Activated T-helper 1 cell treated with anti-CD3 and anti-CD28 coated beads, Interleukin-12 subunit alpha, Interleukin-12 subunit beta, Interleukin-2, Interleukin-4 antibody, amounts not matched to agents 30 ng/mL and 10 ng/mL and 1 ng/mL, durations not matched to agents 14 hours and 24 hours and 36 hours (primary cell): Measurements from ENCODE around the gene TRIM17. TPM values are rescaled to one million over a fixed set of nuclear protein-coding genes. Genes with fewer than 3 reads are reported as not detected.

Source experiments
- DNase-seq: peaks from one replicate; pipeline ENCODE4 v3.0.0; 2021; ENCODE audit warnings: low spot score
- H3K27ac Mint-ChIP-seq: one replicate; pipeline ENCODE4 v1.8.0; 2021; ENCODE audit warnings: mild to moderate bottlenecking, mixed read lengths
- H3K27me3 Mint-ChIP-seq: one replicate; pipeline ENCODE4 v1.8.0; 2022; ENCODE audit warnings: mild to moderate bottlenecking, moderate library complexity, mixed read lengths; ENCODE audit not compliant: insufficient read depth
- H3K36me3 Mint-ChIP-seq: one replicate; pipeline ENCODE4 v1.8.0; 2021; ENCODE audit warnings: low read depth, mixed read lengths
- H3K4me1 Mint-ChIP-seq: one replicate; pipeline ENCODE4 v1.8.0; 2021; ENCODE audit warnings: low read depth, mixed read lengths
- H3K4me3 Mint-ChIP-seq: one replicate; pipeline ENCODE4 v1.8.0; 2021; ENCODE audit warnings: mild to moderate bottlenecking, moderate library complexity, mixed read lengths
- H3K9me3 Mint-ChIP-seq: one replicate; pipeline ENCODE4 v1.8.0; 2021; ENCODE audit warnings: mixed read lengths
- intact Hi-C: fragments of 100-400 bp; cut with micrococcal nuclease; formaldehyde crosslinking; loops from one replicate; pipeline ENCODE4 v1.15.1; 2024
- total RNA-seq: library from RNA; stranded (reverse); gene quantifications from 2 replicates; pipeline ENCODE4 v1.2.3, GENCODE V29; 2022

TRIM17 gene
- total RNA-seq, 1 donor from 2014 or later: 1.7 TPM

GRCh38 chr1:228367798-228368791, 48.6 kb downstream of the TRIM17 start:
- H3K27me3 Mint-ChIP-seq: no peaks in the 10 kb centered on the region
- H3K9me3 Mint-ChIP-seq: no peaks in the 10 kb centered on the region
- H3K4me1 Mint-ChIP-seq: no peaks in the 10 kb centered on the region
- H3K4me3 Mint-ChIP-seq: no peak overlapping the region
- intact Hi-C loops: no loop called here
- DNase-seq: no peak
- H3K36me3 Mint-ChIP-seq: no peaks in the 10 kb centered on the region
- H3K27ac Mint-ChIP-seq: no peak overlapping the region

GRCh38 chr1:228366866-228367741, 49.6 kb downstream of the TRIM17 start:
- no peak for DNase-seq
- H3K4me3 Mint-ChIP-seq: no peak overlapping the region
- intact Hi-C loops: no loop called here
- H3K36me3 Mint-ChIP-seq: no peaks in the 10 kb centered on the region
- no peaks in the 10 kb centered on the region for H3K27me3 Mint-ChIP-seq
- no peak overlapping the region for H3K27ac Mint-ChIP-seq
- H3K4me1 Mint-ChIP-seq: no peaks in the 10 kb centered on the region
- H3K9me3 Mint-ChIP-seq: no peaks in the 10 kb centered on the region

- H3K4me3 Mint-ChIP-seq: no peak overlapping the region
- H3K27ac Mint-ChIP-seq: no peak overlapping the region
- DNase-seq: no peak
- intact Hi-C loops: no loop called here
- H3K27me3 Mint-ChIP-seq: no peaks in the 10 kb centered on the region
- no peaks in the 10 kb centered on the region for H3K36me3 Mint-ChIP-seq
- H3K4me1 Mint-ChIP-seq: no peaks in the 10 kb centered on the region
- no peaks in the 10 kb centered on the region for H3K9me3 Mint-ChIP-seq
Measured at GRCh38 chr1:228366062-228366865, 50.4 kb downstream of the TRIM17 start.

- intact Hi-C loops: no loop called here
- Mint-ChIP-seq H3K4me3 (no peak overlapping the region), H3K27me3 (no peaks in the 10 kb centered on the region), H3K4me1 (no peaks in the 10 kb centered on the region), H3K9me3 (no peaks in the 10 kb centered on the region), H3K36me3 (no peaks in the 10 kb centered on the region), H3K27ac (no peak overlapping the region)
- no peak for DNase-seq
Measured at GRCh38 chr1:228365271-228366061, 51.2 kb downstream of the TRIM17 start.

- no peak overlapping the region for H3K27ac Mint-ChIP-seq
- no peaks in the 10 kb centered on the region for H3K36me3 Mint-ChIP-seq
- H3K4me3 Mint-ChIP-seq: no peak overlapping the region
- no peaks in the 10 kb centered on the region for H3K4me1 Mint-ChIP-seq
- no peaks in the 10 kb centered on the region for H3K9me3 Mint-ChIP-seq
- DNase-seq: no peak
- H3K27me3 Mint-ChIP-seq: no peaks in the 10 kb centered on the region
- intact Hi-C loops: no loop called here
Measured at GRCh38 chr1:228364706-228365213, 51.9 kb downstream of the TRIM17 start.

- Mint-ChIP-seq H3K27ac (no peak overlapping the region), H3K4me3 (no peak overlapping the region), H3K36me3 (no peaks in the 10 kb centered on the region), H3K9me3 (no peaks in the 10 kb centered on the region), H3K4me1 (no peaks in the 10 kb centered on the region), H3K27me3 (no peaks in the 10 kb centered on the region)
- DNase-seq: no peak
- intact Hi-C loops: no loop called here
Measured at GRCh38 chr1:228364068-228364705, 52.5 kb downstream of the TRIM17 start.

- Mint-ChIP-seq H3K27me3 (no peaks in the 10 kb centered on the region), H3K27ac (no peak overlapping the region), H3K4me1 (no peaks in the 10 kb centered on the region), H3K36me3 (no peaks in the 10 kb centered on the region), H3K4me3 (no peak overlapping the region), H3K9me3 (no peaks in the 10 kb centered on the region)
- intact Hi-C loops: no loop called here
- no peak for DNase-seq
Measured at GRCh38 chr1:228363686-228364067, 53.0 kb downstream of the TRIM17 start.

- H3K36me3 Mint-ChIP-seq: no peaks in the 10 kb centered on the region
- no peak overlapping the region for H3K27ac Mint-ChIP-seq
- H3K9me3 Mint-ChIP-seq: no peaks in the 10 kb centered on the region
- intact Hi-C loops: no loop called here
- no peak for DNase-seq
- no peaks in the 10 kb centered on the region for H3K4me1 Mint-ChIP-seq
- no peaks in the 10 kb centered on the region for H3K27me3 Mint-ChIP-seq
- H3K4me3 Mint-ChIP-seq: no peak overlapping the region
Measured at GRCh38 chr1:228362884-228363450, 53.7 kb downstream of the TRIM17 start.

- no peaks in the 10 kb centered on the region for H3K9me3 Mint-ChIP-seq
- no peak overlapping the region for H3K4me3 Mint-ChIP-seq
- H3K27me3 Mint-ChIP-seq: no peaks in the 10 kb centered on the region
- no peak for DNase-seq
- intact Hi-C loops: no loop called here
- no peaks in the 10 kb centered on the region for H3K36me3 Mint-ChIP-seq
- no peaks in the 10 kb centered on the region for H3K4me1 Mint-ChIP-seq
- no peak overlapping the region for H3K27ac Mint-ChIP-seq
Measured at GRCh38 chr1:228362141-228362883, 54.3 kb downstream of the TRIM17 start.

- no peaks in the 10 kb centered on the region for H3K9me3 Mint-ChIP-seq
- H3K4me1 Mint-ChIP-seq: no peaks in the 10 kb centered on the region
- no peaks in the 10 kb centered on the region for H3K36me3 Mint-ChIP-seq
- H3K4me3 Mint-ChIP-seq: no peak overlapping the region
- H3K27me3 Mint-ChIP-seq: no peaks in the 10 kb centered on the region
- DNase-seq: no peak
- intact Hi-C loops: no loop called here
- no peak overlapping the region for H3K27ac Mint-ChIP-seq
Measured at GRCh38 chr1:228361314-228362140, 55.1 kb downstream of the TRIM17 start.
